H1 (cell line): ENCODE results near the gene ASTL. TPM values are rescaled to one million over a fixed set of nuclear protein-coding genes. Genes with fewer than 3 reads are reported as not detected.

Source experiments
- CTCF ChIA-PET: fragments of 300-600 bp; sonication (Branson Sonifier 250); formaldehyde crosslinking; loops from one replicate; lab custom pipeline; 2021; ENCODE audit not compliant: partially characterized antibody; lab: Charles Lee
- POLR2A ChIA-PET: fragments of 300-600 bp; sonication (Branson Sonifier 250); formaldehyde crosslinking; loops from one replicate; lab custom pipeline; 2021; ENCODE audit warnings: inconsistent platforms; ENCODE audit not compliant: partially characterized antibody; lab: Charles Lee
- DNase-seq, 2 experiments: peaks; one replicate each; pipeline versions ENCODE4 v3.0.0 to v3.0.0-alpha.2; 2010 to 2022; ENCODE audit warnings: low spot score in 2 of 2, low read depth in 1 of 2, mixed read lengths in 1 of 2
- FAIRE-seq: peaks from 2 replicates; lab custom pipeline; 2011; peaks lifted over from hg19 to GRCh38; lab: Jason Lieb, UNC
- H2AFZ ChIP-seq: 2 replicates; pipeline ENCODE4 v1.8.1; 2012; ENCODE audit warnings: low read length, inconsistent platforms
- H2AK5ac ChIP-seq: 2 replicates; pipeline ENCODE4 v1.6.1; 2013; ENCODE audit warnings: low read depth, low read length
- H2BK120ac ChIP-seq: replicated peaks from 2 replicates; pipeline ENCODE3; 2013; ENCODE audit warnings: low read depth, low read length, inconsistent platforms
- H2BK12ac ChIP-seq: 2 replicates; pipeline ENCODE4 v1.6.1; 2013; ENCODE audit warnings: low read depth, low read length
- H2BK15ac ChIP-seq: 2 replicates; pipeline ENCODE4 v1.6.1; 2013; ENCODE audit warnings: low read length
- H2BK20ac ChIP-seq: 2 replicates; pipeline ENCODE4 v1.6.1; 2013; ENCODE audit warnings: low read length
- H2BK5ac ChIP-seq: 2 replicates; pipeline ENCODE4 v1.6.1; 2013; ENCODE audit warnings: low read depth, low read length
- H3K14ac ChIP-seq: 2 replicates; pipeline ENCODE4 v1.6.1; 2013; ENCODE audit warnings: inconsistent platforms; ENCODE audit not compliant: insufficient read length
- H3K18ac ChIP-seq: 2 replicates; pipeline ENCODE4 v1.6.1; 2013; ENCODE audit warnings: low read length; ENCODE audit errors: extremely low read depth
- H3K23ac ChIP-seq: 2 replicates; pipeline ENCODE4 v1.6.1; 2013; ENCODE audit warnings: inconsistent platforms; ENCODE audit not compliant: insufficient read length
- H3K23me2 ChIP-seq: 2 replicates; pipeline ENCODE4 v1.6.1; 2013; ENCODE audit warnings: low read depth, low read length
- H3K27ac ChIP-seq: 2 replicates; pipeline ENCODE4 v1.6.1; 2011; ENCODE audit warnings: low read depth, low read length, inconsistent platforms
- H3K27me3 ChIP-seq, 4 experiments: replicated peaks in 1 of 4; 1 replicate in 1 of 4; 2 replicates in 3 of 4; pipeline versions ENCODE4 v1.6.1 to v1.8.1; 2011 to 2013; ENCODE audit warnings: low read length in 3 of 4, mild to moderate bottlenecking in 3 of 4, inconsistent platforms in 2 of 4, mixed read lengths in 2 of 4, moderate library complexity in 1 of 4; ENCODE audit not compliant: control insufficient read depth in 3 of 4, insufficient read depth in 3 of 4; ENCODE audit errors: extremely low read depth in 1 of 4
- H3K36me3 ChIP-seq, 4 experiments: 2 replicates each; pipeline versions ENCODE4 v1.6.1 to v1.8.1; 2011 to 2013; ENCODE audit warnings: mild to moderate bottlenecking in 4 of 4, low read length in 3 of 4, moderate library complexity in 2 of 4, control low read depth in 1 of 4, inconsistent platforms in 1 of 4; ENCODE audit not compliant: insufficient read depth in 4 of 4, control insufficient read depth in 2 of 4
- H3K4ac ChIP-seq: replicated peaks from 2 replicates; pipeline ENCODE3; 2013; ENCODE audit warnings: low read length, low read depth, mixed read lengths, inconsistent platforms; ENCODE audit not compliant: insufficient read length
- H3K4me1 ChIP-seq, 4 experiments: replicated peaks in 1 of 4; 1 replicate in 1 of 4; 2 replicates in 3 of 4; pipeline versions ENCODE4 v1.6.1 to v1.8.1; 2011 to 2013; ENCODE audit warnings: low read length in 3 of 4, inconsistent platforms in 2 of 4, mixed read lengths in 1 of 4; ENCODE audit not compliant: insufficient read depth in 4 of 4, control insufficient read depth in 3 of 4
- H3K4me2 ChIP-seq, 2 experiments: 2 replicates each; pipeline versions ENCODE4 v1.6.1 to v1.8.1; 2011 to 2013; ENCODE audit warnings: low read depth in 2 of 2, low read length in 2 of 2, control low read depth in 1 of 2, inconsistent platforms in 1 of 2, mild to moderate bottlenecking in 1 of 2; ENCODE audit not compliant: insufficient read depth in 1 of 2
- H3K4me3 ChIP-seq, 4 experiments: fragments of 200-600, 300-600 bp in 1 of 4; sonication (generic), shearing (Covaris generic), sonication (Bioruptor Twin) in 1 of 4; 2 replicates each; pipeline versions ENCODE4 v1.5.1 to v1.8.1; 2011 to 2016; ENCODE audit warnings: low read length in 4 of 4, low read depth in 3 of 4, control low read depth in 2 of 4, inconsistent platforms in 2 of 4, mild to moderate bottlenecking in 2 of 4, mixed read lengths in 1 of 4, moderate library complexity in 1 of 4; ENCODE audit not compliant: insufficient read depth in 2 of 4; ENCODE audit errors: extremely low read depth in 1 of 4
- H3K56ac ChIP-seq: replicated peaks from 2 replicates; pipeline ENCODE3; 2013; ENCODE audit warnings: low read depth, mild to moderate bottlenecking, mixed read lengths, low read length, inconsistent platforms; ENCODE audit not compliant: insufficient read length
- H3K79me1 ChIP-seq: 2 replicates; pipeline ENCODE4 v1.6.1; 2013; ENCODE audit warnings: low read depth, low read length, control low read depth
- H3K79me2 ChIP-seq, 2 experiments: 2 replicates each; pipeline versions ENCODE4 v1.6.1 to v1.8.1; 2012 to 2013; ENCODE audit warnings: low read length in 2 of 2, mild to moderate bottlenecking in 2 of 2, inconsistent platforms in 1 of 2; ENCODE audit not compliant: insufficient read depth in 2 of 2, control insufficient read depth in 1 of 2
- H3K9ac ChIP-seq, 4 experiments: replicated peaks in 1 of 4; 1 replicate in 1 of 4; 2 replicates in 3 of 4; pipeline versions ENCODE4 v1.6.1 to v1.8.1; 2011 to 2013; ENCODE audit warnings: low read depth in 3 of 4, low read length in 3 of 4, control low read depth in 2 of 4, mild to moderate bottlenecking in 2 of 4, moderate library complexity in 2 of 4, inconsistent platforms in 1 of 4; ENCODE audit errors: extremely low read depth in 1 of 4
- H3K9me3 ChIP-seq, 2 experiments: 2 replicates each; pipeline versions ENCODE4 v1.6.1 to v1.8.1; 2012 to 2013; ENCODE audit warnings: mild to moderate bottlenecking in 2 of 2, moderate library complexity in 2 of 2, control low read depth in 1 of 2, inconsistent platforms in 1 of 2, low read depth in 1 of 2, low read length in 1 of 2, mixed read lengths in 1 of 2; ENCODE audit not compliant: insufficient read depth in 2 of 2
- H4K20me1 ChIP-seq, 2 experiments: replicated peaks in 1 of 2; 2 replicates each; pipeline versions ENCODE3 to v1.8.1; 2011 to 2013; ENCODE audit warnings: inconsistent platforms in 2 of 2, low read length in 2 of 2, mild to moderate bottlenecking in 1 of 2; ENCODE audit not compliant: insufficient read depth in 2 of 2, control insufficient read depth in 1 of 2
- H4K5ac ChIP-seq: 2 replicates; pipeline ENCODE4 v1.6.1; 2013; ENCODE audit warnings: low read length, low read depth, mixed read lengths, inconsistent platforms; ENCODE audit not compliant: insufficient read length
- H4K8ac ChIP-seq: 2 replicates; pipeline ENCODE4 v1.8.0; 2013; ENCODE audit warnings: mild to moderate bottlenecking, moderate library complexity, low read length, inconsistent platforms; ENCODE audit not compliant: insufficient read depth; ENCODE audit errors: extremely low read depth
- H4K91ac ChIP-seq: replicated peaks from 2 replicates; pipeline ENCODE3; 2013; ENCODE audit warnings: low read length, mixed read lengths, inconsistent platforms; ENCODE audit not compliant: insufficient read length
- ATF2 ChIP-seq: IDR thresholded peaks from 2 replicates; pipeline ENCODE4 v1.6.1; 2012; ENCODE audit warnings: low read length, inconsistent platforms
- CHD2 ChIP-seq: IDR thresholded peaks from 2 replicates; pipeline ENCODE4 v1.6.1; 2012; ENCODE audit warnings: low read length, improper control_type of control experiment
- EP300 ChIP-seq, 2 experiments: IDR thresholded peaks; 1 replicate in 1 of 2; 2 replicates in 1 of 2; pipeline ENCODE4 v1.6.1; 2011 to 2012; ENCODE audit warnings: low read depth in 2 of 2, low read length in 2 of 2, mild to moderate bottlenecking in 2 of 2, borderline replicate concordance in 1 of 2, inconsistent platforms in 1 of 2, moderate library complexity in 1 of 2
- KDM5A ChIP-seq: fragments of 200-600 bp; IDR thresholded peaks from 2 replicates; pipeline ENCODE4 v1.7.1; 2012; ENCODE audit warnings: mild to moderate bottlenecking, low read length, inconsistent platforms, mixed read lengths
- POLR2AphosphoS5 ChIP-seq: IDR thresholded peaks from 2 replicates; pipeline ENCODE4 v1.6.1; 2011; ENCODE audit warnings: low read depth, low read length
- RXRA ChIP-seq: IDR thresholded peaks from 2 replicates; pipeline ENCODE4 v1.6.1; 2011; ENCODE audit warnings: low read depth, mild to moderate bottlenecking, low read length, moderate library complexity; ENCODE audit not compliant: insufficient read depth
- SIN3A ChIP-seq, 2 experiments: IDR thresholded peaks in 1 of 2; conservative IDR thresholded peaks in 1 of 2; 2 replicates each; pipeline ENCODE4 v1.6.1; 2011 to 2012; ENCODE audit warnings: low read length in 2 of 2, improper control_type of control experiment in 1 of 2, low read depth in 1 of 2, mild to moderate bottlenecking in 1 of 2
- WGBS, 2 experiments: shearing (Covaris generic) in 1 of 2; methylation state at CpG; one replicate each; pipeline versions ENCODE4 v1.1.6 to v1.1.7; 2013 to 2015; ENCODE audit warnings: low lambda C conversion rate in 2 of 2, mixed read lengths in 2 of 2, inconsistent platforms in 1 of 2, low coverage in 1 of 2, missing lambda C conversion rate in 1 of 2; ENCODE audit not compliant: insufficient replicate concordance in 2 of 2, insufficient coverage in 1 of 2, insufficient read length in 1 of 2; ENCODE audit errors: extremely low coverage in 1 of 2, missing lambda C conversion rate in 1 of 2; 5-methylcytosine and 5-hydroxymethylcytosine counted together
- polyA plus RNA-seq, 7 experiments: library from polyadenylated mRNA; depleted of rRNA in 3 of 7; stranded (reverse) in 5 of 7; unstranded in 2 of 7; fragments of >200 nt in 5 of 7; fragments of 200-250 nt in 2 of 7; gene quantifications; 1 replicate in 5 of 7; 2 replicates in 1 of 7; 4 replicates in 1 of 7; pipeline versions ENCODE4 v1.2.1 to v1.2.3, GENCODE V29; 2011 to 2013; ENCODE audit warnings: missing spikeins in 2 of 7, mixed read lengths in 2 of 7
- total RNA-seq: library from RNA; stranded (reverse); fragmentation: NEBNext Ultra II Directional; extraction: Animal tissue kit (Norgen Biotek cat#: 25700); gene quantifications from 2 replicates; pipeline ENCODE4 v1.2.1, GENCODE V29; 2021

ASTL gene
- total and polyA plus RNA-seq, 2 of the 8 experiments (the other 6 are each of a cell fraction or from before 2014, with no cell fraction given), result 0.60 to 1.4 TPM

- H3K79me2 ChIP-seq, result no peaks in the 10 kb centered on the region
- H2BK12ac ChIP-seq, result no peak overlapping the region
- FAIRE-seq (no peak), DNase-seq (no peak)
- H3K27me3 ChIP-seq, result no peaks in the 10 kb centered on the region
- CTCF ChIA-PET, result interaction anchor here (0.9 to 7.2 kb wide), 2 partner anchors 9 to 17 kb away, joined by 3 to 61 read pairs; partner anchors contain the start of gene ADRA2B
- H3K18ac ChIP-seq, result no peak overlapping the region
- H3K4ac ChIP-seq, result no peak overlapping the region
- H3K36me3 ChIP-seq, result no peaks in the 10 kb centered on the region
- no peak overlapping the region for H2AK5ac ChIP-seq
- POLR2A ChIA-PET, result interaction anchor here (0.6 to 2.3 kb wide), 2 partner anchors 11 to 107 kb away, joined by 3 to 6 read pairs; partner anchors contain the start of gene ADRA2B
- H3K4me1 ChIP-seq, result peaks cover 0 to 25% (median 16%) of the 10 kb centered on the region in 4 experiments; a peak in 6 of 7 replicates
- H4K8ac ChIP-seq, result no peak overlapping the region
- no peak overlapping the region for H3K14ac ChIP-seq
- no peak overlapping the region for H4K5ac ChIP-seq
- H3K9ac ChIP-seq, result no peak overlapping the region
- no peak overlapping the region for H2AFZ ChIP-seq
- H3K79me1 ChIP-seq, result no peaks in the 10 kb centered on the region
- no peak overlapping the region for H2BK5ac ChIP-seq
- peaks cover 4 to 11% of the 10 kb centered on the region in 2 experiments for H3K9me3 ChIP-seq
- peaks cover 2% of the 10 kb centered on the region; the same call in 1 of the 2 replicates for H3K23me2 ChIP-seq
- no peak overlapping the region for H4K91ac ChIP-seq
- no peaks in the 10 kb centered on the region for H4K20me1 ChIP-seq
- no peak overlapping the region for H2BK20ac ChIP-seq
- no peak overlapping the region for H3K23ac ChIP-seq
- no peak overlapping the region for H3K4me2 ChIP-seq
- no peak overlapping the region for H3K56ac ChIP-seq
- WGBS, 2 experiments, result 92% methylated on average over 8 of the region's 8 CpGs; no CpG with 5 or more reads in 1 of the 2 experiments
- H2BK15ac ChIP-seq, result peak overlapping the region; percentile 61; the same call in 1 of the 2 replicates
- no peak overlapping the region for H2BK120ac ChIP-seq
- no peak overlapping the region for H3K27ac ChIP-seq
- no peak overlapping the region for H3K4me3 ChIP-seq
- TF ChIP-seq POLR2AphosphoS5 (no peak), SIN3A (conservative IDR thresholded peaks at IDR 0.05 in 1 of 2, IDR thresholded peaks at IDR 0.05 in 1 of 2; ENCODE audit: low read depth in 1 of 2, low read length in 2 of 2) (no peak), KDM5A (no peak), RXRA (no peak), CHD2 (no peak), EP300 (IDR thresholded peaks at IDR 0.05; ENCODE audit: borderline replicate concordance in 1 of 2, low read depth in 2 of 2, low read length in 2 of 2) (no peak), ATF2 (no peak)
Measured at GRCh38 chr2:96105994-96106715, 32.1 kb downstream of the ASTL start.
